ENCODE measurements around the gene VRTN.
A peak's percentile ranks its signal among the peaks of the same experiment; 100 is the strongest.

Gene VRTN

GRCh38 chr14:74401504-74402241 is 53.4 kb downstream of the VRTN start:
- TF ChIP-seq CTCF (IDR thresholded peaks at IDR 0.05; ENCODE audit: low read depth, low read length), result no peak
- Histone ChIP-seq H3K4me3 (ENCODE audit: low read depth, low read length) (no peak overlapping the region), H3K9me3 (ENCODE audit: severe bottlenecking) (no peaks in the 10 kb centered on the region), H3K27ac (no peak overlapping the region), H3K36me3 (no peaks in the 10 kb centered on the region), H3K27me3 (ENCODE audit: insufficient read depth, low read depth, severe bottlenecking) (no peaks in the 10 kb centered on the region)
- DNase-seq, result peak; percentile 38

GRCh38 chr14:74402401-74403251 is 54.4 kb downstream of the VRTN start:
- DNase-seq, result no peak
- H3K36me3 ChIP-seq, result no peaks in the 10 kb centered on the region
- H3K27ac ChIP-seq, result no peak overlapping the region
- no peaks in the 10 kb centered on the region for H3K9me3 ChIP-seq (ENCODE audit: severe bottlenecking)
- no peak overlapping the region for H3K4me3 ChIP-seq (ENCODE audit: low read depth, low read length)
- TF ChIP-seq CTCF (IDR thresholded peaks at IDR 0.05; ENCODE audit: low read depth, low read length), result no peak
- H3K27me3 ChIP-seq (ENCODE audit: insufficient read depth, low read depth, severe bottlenecking), result no peaks in the 10 kb centered on the region

- no peak overlapping the region for H3K4me3 ChIP-seq (ENCODE audit: low read depth, low read length)
- TF ChIP-seq CTCF (IDR thresholded peaks at IDR 0.05; ENCODE audit: low read depth, low read length), result no peak
- H3K9me3 ChIP-seq (ENCODE audit: severe bottlenecking), result no peaks in the 10 kb centered on the region
- no peaks in the 10 kb centered on the region for H3K27me3 ChIP-seq (ENCODE audit: insufficient read depth, low read depth, severe bottlenecking)
- H3K36me3 ChIP-seq, result no peaks in the 10 kb centered on the region
- no peak for DNase-seq
- no peak overlapping the region for H3K27ac ChIP-seq
Measured at GRCh38 chr14:74403619-74404417, 55.5 kb downstream of the VRTN start.

GRCh38 chr14:74404435-74404834 is 56.2 kb downstream of the VRTN start:
- H3K27ac ChIP-seq, result no peak overlapping the region
- H3K36me3 ChIP-seq, result no peaks in the 10 kb centered on the region
- H3K9me3 ChIP-seq (ENCODE audit: severe bottlenecking), result no peaks in the 10 kb centered on the region
- no peak for DNase-seq
- H3K4me3 ChIP-seq (ENCODE audit: low read depth, low read length), result no peak overlapping the region
- no peak for TF ChIP-seq CTCF (IDR thresholded peaks at IDR 0.05; ENCODE audit: low read depth, low read length)
- H3K27me3 ChIP-seq (ENCODE audit: insufficient read depth, low read depth, severe bottlenecking), result no peaks in the 10 kb centered on the region

- DNase-seq, result no peak
- H3K9me3 ChIP-seq (ENCODE audit: severe bottlenecking), result no peaks in the 10 kb centered on the region
- no peak for TF ChIP-seq CTCF (IDR thresholded peaks at IDR 0.05; ENCODE audit: low read depth, low read length)
- no peaks in the 10 kb centered on the region for H3K27me3 ChIP-seq (ENCODE audit: insufficient read depth, low read depth, severe bottlenecking)
- no peaks in the 10 kb centered on the region for H3K36me3 ChIP-seq
- no peak overlapping the region for H3K4me3 ChIP-seq (ENCODE audit: low read depth, low read length)
- H3K27ac ChIP-seq, result no peak overlapping the region
Measured at GRCh38 chr14:74405663-74406062, 57.4 kb downstream of the VRTN start.

Measured in WERI-Rb-1 (cell line).